HEK293T (cell line): ENCODE results near the gene MLH3.

Source experiments
- ARNT ChIP-seq: fragments of 450-650 bp; IDR thresholded peaks from 2 replicates; pipeline ENCODE4 v1.6.1; 2017; ENCODE audit warnings: mild to moderate bottlenecking
- BHLHE40 ChIP-seq: fragments of 450-650 bp; IDR thresholded peaks from 2 replicates; pipeline ENCODE4 v1.6.1; 2016; ENCODE audit warnings: mild to moderate bottlenecking, moderate library complexity, borderline replicate concordance
- FOXK2 ChIP-seq: fragments of 450-650 bp; IDR thresholded peaks from 2 replicates; pipeline ENCODE4 v1.6.1; 2016; ENCODE audit warnings: mild to moderate bottlenecking
- FOXM1 ChIP-seq: fragments of 450-650 bp; IDR thresholded peaks from 2 replicates; pipeline ENCODE4 v1.6.1; 2017; ENCODE audit warnings: mild to moderate bottlenecking, borderline replicate concordance
- HDGF ChIP-seq: fragments of 450-650 bp; IDR thresholded peaks from 2 replicates; pipeline ENCODE4 v1.6.1; 2017; ENCODE audit warnings: antibody characterized with exemption, borderline replicate concordance
- L3MBTL2 ChIP-seq: fragments of 450-650 bp; conservative IDR thresholded peaks from 2 replicates; pipeline ENCODE4 v1.6.1; 2016; ENCODE audit warnings: mild to moderate bottlenecking
- SP1 ChIP-seq: fragments of 450-650 bp; IDR thresholded peaks from 2 replicates; pipeline ENCODE4 v1.6.1; 2017
- TARDBP ChIP-seq: fragments of 450-650 bp; IDR thresholded peaks from 2 replicates; pipeline ENCODE4 v1.6.1; 2016
- TF ChIP-seq, protein P1 (sequence below): fragments of 450-650 bp; IDR thresholded peaks from 2 replicates; pipeline ENCODE4 v1.6.1; 2016

- TF ChIP-seq FOXM1 (no peak), FOXK2 (no peak), ARNT (no peak), SP1 (no peak), BHLHE40 (no peak), TARDBP (no peak), L3MBTL2 (no peak), HDGF (no peak)
- TF ChIP-seq, protein P1, sequence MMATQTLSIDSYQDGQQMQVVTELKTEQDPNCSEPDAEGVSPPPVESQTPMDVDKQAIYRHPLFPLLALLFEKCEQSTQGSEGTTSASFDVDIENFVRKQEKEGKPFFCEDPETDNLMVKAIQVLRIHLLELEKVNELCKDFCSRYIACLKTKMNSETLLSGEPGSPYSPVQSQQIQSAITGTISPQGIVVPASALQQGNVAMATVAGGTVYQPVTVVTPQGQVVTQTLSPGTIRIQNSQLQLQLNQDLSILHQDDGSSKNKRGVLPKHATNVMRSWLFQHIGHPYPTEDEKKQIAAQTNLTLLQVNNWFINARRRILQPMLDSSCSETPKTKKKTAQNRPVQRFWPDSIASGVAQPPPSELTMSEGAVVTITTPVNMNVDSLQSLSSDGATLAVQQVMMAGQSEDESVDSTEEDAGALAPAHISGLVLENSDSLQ = no peak
These were observed 73.9 kb downstream of the MLH3 start for GRCh38 chr14:74977164-74977900.
